HepG2 (cell line): ENCODE measurements around the gene SEMA4B. TPM values are rescaled to one million over a fixed set of nuclear protein-coding genes. Genes with fewer than 3 reads are reported as not detected.

ENCODE experiments used
- ARID3A ChIP-seq: IDR thresholded peaks from 2 replicates; pipeline ENCODE4 v1.6.1; 2012; ENCODE audit warnings: low read depth, low read length, improper control_type of control experiment
- ELF3 ChIP-seq: IDR thresholded peaks from 2 replicates; pipeline ENCODE4 v1.6.1; 2016; ENCODE audit warnings: missing genetic modification reagents, missing compliant biosample characterization
- FOXP1 ChIP-seq, 2 experiments: fragments of 450-650 bp in 1 of 2; IDR thresholded peaks; 2 replicates each; pipeline ENCODE4 v1.6.1; 2017 to 2018; ENCODE audit warnings: antibody characterized with exemption in 1 of 2
- MAZ ChIP-seq, 2 experiments: sonication (generic) in 1 of 2; formaldehyde crosslinking in 1 of 2; IDR thresholded peaks; 2 replicates each; pipeline versions ENCODE4 v1.5.0 to v1.6.1; 2012 to 2020; ENCODE audit warnings: low read depth in 2 of 2, mild to moderate bottlenecking in 2 of 2, borderline replicate concordance in 1 of 2, improper control_type of control experiment in 1 of 2, low read length in 1 of 2, missing genetic modification reagents in 1 of 2, moderate library complexity in 1 of 2
- NFE2L1 ChIP-seq: sonication (generic); formaldehyde crosslinking; IDR thresholded peaks from 2 replicates; pipeline ENCODE4 v1.4.0; 2020; ENCODE audit warnings: missing genetic modification reagents, mild to moderate bottlenecking, borderline replicate concordance
- SIX1 ChIP-seq: sonication (generic); formaldehyde crosslinking; IDR thresholded peaks from 2 replicates; pipeline ENCODE4 v1.4.0; 2020; ENCODE audit warnings: missing genetic modification reagents, borderline replicate concordance
- SPEN ChIP-seq: sonication (generic); formaldehyde crosslinking; IDR thresholded peaks from 2 replicates; pipeline ENCODE4 v1.5.1; 2020; ENCODE audit warnings: low read depth, mild to moderate bottlenecking, missing genetic modification reagents
- ZNF746 ChIP-seq: sonication (generic); formaldehyde crosslinking; IDR thresholded peaks from 2 replicates; pipeline ENCODE4 v1.8.0; 2022; ENCODE audit warnings: mild to moderate bottlenecking, missing genetic modification reagents
- ZNF749 ChIP-seq: sonication (generic); formaldehyde crosslinking; IDR thresholded peaks from 2 replicates; pipeline ENCODE4 v1.8.0; 2022; ENCODE audit warnings: mild to moderate bottlenecking, missing genetic modification reagents, moderate library complexity, borderline replicate concordance
- polyA plus RNA-seq, 8 experiments: library from polyadenylated mRNA; depleted of rRNA in 3 of 8; stranded (reverse) in 7 of 8; unstranded in 1 of 8; fragments of >200 nt; fragmentation: Illumina TruSeq in 4 of 8; extraction: Trizol in 4 of 8; gene quantifications; 2 replicates each; pipeline versions ENCODE4 v1.2.1 to v1.2.3, GENCODE V29; 2011 to 2016; ENCODE audit warnings: low read depth in 4 of 8, missing spikeins in 1 of 8, mixed read lengths in 1 of 8; ENCODE audit not compliant: insufficient read depth in 1 of 8
- total RNA-seq, 5 experiments: library from RNA; depleted of rRNA; stranded (reverse); fragments of >200 nt; fragmentation: Illumina TruSeq; extraction: Trizol; gene quantifications; 2 replicates each; pipeline ENCODE4 v1.2.3, GENCODE V29; 2016; ENCODE audit warnings: low read depth in 1 of 5
- TF ChIP-seq, protein P1 (sequence below): sonication (generic); formaldehyde crosslinking; IDR thresholded peaks from 2 replicates; pipeline ENCODE4 v1.8.0; 2022; ENCODE audit warnings: mild to moderate bottlenecking, missing genetic modification reagents, moderate library complexity
- TF ChIP-seq, protein P2 (sequence below): sonication (generic); formaldehyde crosslinking; IDR thresholded peaks from 2 replicates; pipeline ENCODE4 v1.5.0; 2020; ENCODE audit warnings: mild to moderate bottlenecking, missing genetic modification reagents
- TF ChIP-seq, protein P3 (sequence below): sonication (generic); formaldehyde crosslinking; IDR thresholded peaks from 2 replicates; pipeline ENCODE4 v1.4.0; 2020; ENCODE audit warnings: low read depth, mild to moderate bottlenecking, missing genetic modification reagents
- TF ChIP-seq, protein P4 (sequence below): sonication (generic); formaldehyde crosslinking; IDR thresholded peaks from 2 replicates; pipeline ENCODE4 v1.4.0; 2020; ENCODE audit warnings: missing genetic modification reagents

Gene SEMA4B
- total and polyA plus RNA-seq, 2 of the 13 experiments (the other 11 are each of a cell fraction or from before 2014, with no cell fraction given) = 2.1 to 17.0 TPM

- TF ChIP-seq MAZ (IDR thresholded peaks at IDR 0.05; ENCODE audit: borderline replicate concordance, low read depth, low read length) (peak; percentile 25; the same call in 1 of the 2 replicates), MAZ (CRISPR knock-in tag; IDR thresholded peaks at IDR 0.05; ENCODE audit: low read depth) (no peak; the same call in 1 of the 2 replicates), FOXP1 (IDR thresholded peaks at IDR 0.05) (no peak), FOXP1 (CRISPR knock-in tag; IDR thresholded peaks at IDR 0.05) (no peak), ZNF746 (CRISPR knock-in tag) (peak; percentile 50; the same call in 1 of the 2 replicates), ELF3 (CRISPR knock-in tag) (peak; percentile 61; the same call in 1 of the 2 replicates), SIX1 (CRISPR knock-in tag) (no peak), SPEN (CRISPR knock-in tag) (peak; percentile 65; the same call in 1 of the 2 replicates), ZNF749 (CRISPR knock-in tag) (peak; percentile 77; the same call in 1 of the 2 replicates), ARID3A (no peak), NFE2L1 (peak; percentile 68; the same call in 1 of the 2 replicates)
- TF ChIP-seq, protein P1, sequence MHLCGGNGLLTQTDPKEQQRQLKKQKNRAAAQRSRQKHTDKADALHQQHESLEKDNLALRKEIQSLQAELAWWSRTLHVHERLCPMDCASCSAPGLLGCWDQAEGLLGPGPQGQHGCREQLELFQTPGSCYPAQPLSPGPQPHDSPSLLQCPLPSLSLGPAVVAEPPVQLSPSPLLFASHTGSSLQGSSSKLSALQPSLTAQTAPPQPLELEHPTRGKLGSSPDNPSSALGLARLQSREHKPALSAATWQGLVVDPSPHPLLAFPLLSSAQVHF = 0 out of 2 replicates have a peak, but pooled peaks have one; percentile 17
- TF ChIP-seq, protein P2, sequence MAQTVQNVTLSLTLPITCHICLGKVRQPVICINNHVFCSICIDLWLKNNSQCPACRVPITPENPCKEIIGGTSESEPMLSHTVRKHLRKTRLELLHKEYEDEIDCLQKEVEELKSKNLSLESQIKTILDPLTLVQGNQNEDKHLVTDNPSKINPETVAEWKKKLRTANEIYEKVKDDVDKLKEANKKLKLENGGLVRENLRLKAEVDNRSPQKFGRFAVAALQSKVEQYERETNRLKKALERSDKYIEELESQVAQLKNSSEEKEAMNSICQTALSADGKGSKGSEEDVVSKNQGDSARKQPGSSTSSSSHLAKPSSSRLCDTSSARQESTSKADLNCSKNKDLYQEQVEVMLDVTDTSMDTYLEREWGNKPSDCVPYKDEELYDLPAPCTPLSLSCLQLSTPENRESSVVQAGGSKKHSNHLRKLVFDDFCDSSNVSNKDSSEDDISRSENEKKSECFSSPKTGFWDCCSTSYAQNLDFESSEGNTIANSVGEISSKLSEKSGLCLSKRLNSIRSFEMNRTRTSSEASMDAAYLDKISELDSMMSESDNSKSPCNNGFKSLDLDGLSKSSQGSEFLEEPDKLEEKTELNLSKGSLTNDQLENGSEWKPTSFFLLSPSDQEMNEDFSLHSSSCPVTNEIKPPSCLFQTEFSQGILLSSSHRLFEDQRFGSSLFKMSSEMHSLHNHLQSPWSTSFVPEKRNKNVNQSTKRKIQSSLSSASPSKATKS (CRISPR knock-in tag) = no peak
- TF ChIP-seq, protein P3, sequence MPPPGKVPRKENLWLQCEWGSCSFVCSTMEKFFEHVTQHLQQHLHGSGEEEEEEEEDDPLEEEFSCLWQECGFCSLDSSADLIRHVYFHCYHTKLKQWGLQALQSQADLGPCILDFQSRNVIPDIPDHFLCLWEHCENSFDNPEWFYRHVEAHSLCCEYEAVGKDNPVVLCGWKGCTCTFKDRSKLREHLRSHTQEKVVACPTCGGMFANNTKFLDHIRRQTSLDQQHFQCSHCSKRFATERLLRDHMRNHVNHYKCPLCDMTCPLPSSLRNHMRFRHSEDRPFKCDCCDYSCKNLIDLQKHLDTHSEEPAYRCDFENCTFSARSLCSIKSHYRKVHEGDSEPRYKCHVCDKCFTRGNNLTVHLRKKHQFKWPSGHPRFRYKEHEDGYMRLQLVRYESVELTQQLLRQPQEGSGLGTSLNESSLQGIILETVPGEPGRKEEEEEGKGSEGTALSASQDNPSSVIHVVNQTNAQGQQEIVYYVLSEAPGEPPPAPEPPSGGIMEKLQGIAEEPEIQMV = no peak
- TF ChIP-seq, protein P4, sequence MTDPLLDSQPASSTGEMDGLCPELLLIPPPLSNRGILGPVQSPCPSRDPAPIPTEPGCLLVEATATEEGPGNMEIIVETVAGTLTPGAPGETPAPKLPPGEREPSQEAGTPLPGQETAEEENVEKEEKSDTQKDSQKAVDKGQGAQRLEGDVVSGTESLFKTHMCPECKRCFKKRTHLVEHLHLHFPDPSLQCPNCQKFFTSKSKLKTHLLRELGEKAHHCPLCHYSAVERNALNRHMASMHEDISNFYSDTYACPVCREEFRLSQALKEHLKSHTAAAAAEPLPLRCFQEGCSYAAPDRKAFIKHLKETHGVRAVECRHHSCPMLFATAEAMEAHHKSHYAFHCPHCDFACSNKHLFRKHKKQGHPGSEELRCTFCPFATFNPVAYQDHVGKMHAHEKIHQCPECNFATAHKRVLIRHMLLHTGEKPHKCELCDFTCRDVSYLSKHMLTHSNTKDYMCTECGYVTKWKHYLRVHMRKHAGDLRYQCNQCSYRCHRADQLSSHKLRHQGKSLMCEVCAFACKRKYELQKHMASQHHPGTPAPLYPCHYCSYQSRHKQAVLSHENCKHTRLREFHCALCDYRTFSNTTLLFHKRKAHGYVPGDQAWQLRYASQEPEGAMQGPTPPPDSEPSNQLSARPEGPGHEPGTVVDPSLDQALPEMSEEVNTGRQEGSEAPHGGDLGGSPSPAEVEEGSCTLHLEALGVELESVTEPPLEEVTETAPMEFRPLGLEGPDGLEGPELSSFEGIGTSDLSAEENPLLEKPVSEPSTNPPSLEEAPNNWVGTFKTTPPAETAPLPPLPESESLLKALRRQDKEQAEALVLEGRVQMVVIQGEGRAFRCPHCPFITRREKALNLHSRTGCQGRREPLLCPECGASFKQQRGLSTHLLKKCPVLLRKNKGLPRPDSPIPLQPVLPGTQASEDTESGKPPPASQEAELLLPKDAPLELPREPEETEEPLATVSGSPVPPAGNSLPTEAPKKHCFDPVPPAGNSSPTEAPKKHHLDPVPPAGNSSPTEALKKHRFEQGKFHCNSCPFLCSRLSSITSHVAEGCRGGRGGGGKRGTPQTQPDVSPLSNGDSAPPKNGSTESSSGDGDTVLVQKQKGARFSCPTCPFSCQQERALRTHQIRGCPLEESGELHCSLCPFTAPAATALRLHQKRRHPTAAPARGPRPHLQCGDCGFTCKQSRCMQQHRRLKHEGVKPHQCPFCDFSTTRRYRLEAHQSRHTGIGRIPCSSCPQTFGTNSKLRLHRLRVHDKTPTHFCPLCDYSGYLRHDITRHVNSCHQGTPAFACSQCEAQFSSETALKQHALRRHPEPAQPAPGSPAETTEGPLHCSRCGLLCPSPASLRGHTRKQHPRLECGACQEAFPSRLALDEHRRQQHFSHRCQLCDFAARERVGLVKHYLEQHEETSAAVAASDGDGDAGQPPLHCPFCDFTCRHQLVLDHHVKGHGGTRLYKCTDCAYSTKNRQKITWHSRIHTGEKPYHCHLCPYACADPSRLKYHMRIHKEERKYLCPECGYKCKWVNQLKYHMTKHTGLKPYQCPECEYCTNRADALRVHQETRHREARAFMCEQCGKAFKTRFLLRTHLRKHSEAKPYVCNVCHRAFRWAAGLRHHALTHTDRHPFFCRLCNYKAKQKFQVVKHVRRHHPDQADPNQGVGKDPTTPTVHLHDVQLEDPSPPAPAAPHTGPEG (CRISPR knock-in tag) = peak; percentile 68; the same call in 1 of the 2 replicates
Measured at GRCh38 chr15:90249203-90249863, 48.2 kb downstream of the SEMA4B start, which contains the start of gene TTLL13 (continued).
